Measurements from ENCODE around the gene SPAG6. TPM values are rescaled to one million over a fixed set of nuclear protein-coding genes. Genes with fewer than 3 reads are reported as not detected.

The SPAG6 gene
- polyA plus RNA-seq, 4 donors, result 0.04 to 0.27 (median 0.06) TPM; not detected in 1

- no peaks in the 10 kb centered on the region for H3K4me1 ChIP-seq (ENCODE audit: control insufficient read depth in 3 of 3, insufficient read depth in 2 of 3, low read depth in 1 of 3, low read length in 2 of 3)
- no peak overlapping the region for H3K4me3 ChIP-seq (ENCODE audit: low read depth in 1 of 3, low read length in 3 of 3)
- peaks cover 0 to under 1% of the 10 kb centered on the region in 2 donors for H3K9me3 ChIP-seq (ENCODE audit: control insufficient read depth in 2 of 2, insufficient read depth in 1 of 2, low read depth in 1 of 2, low read length in 1 of 2)
- no peaks in the 10 kb centered on the region for H3K36me3 ChIP-seq (ENCODE audit: control insufficient read depth in 3 of 3, insufficient read depth in 2 of 3, low read depth in 1 of 3, low read length in 3 of 3)
- H3K27ac ChIP-seq (ENCODE audit: low read depth in 1 of 3, low read length in 2 of 3), result no peak overlapping the region
- 68 to 79% (median 77%) methylated on average over 1 of the region's 1 CpG for WGBS, 3 donors
- no peaks in the 10 kb centered on the region for H3K27me3 ChIP-seq (ENCODE audit: control insufficient read depth in 3 of 3, insufficient read depth in 3 of 3, low read length in 3 of 3)
- no peak for DNase-seq
- no peak for FAIRE-seq
Measured at GRCh38 chr10:22454634-22455033, 109.3 kb downstream of the SPAG6 start.

- Histone ChIP-seq H3K27me3 (ENCODE audit: control insufficient read depth in 3 of 3, insufficient read depth in 3 of 3, low read length in 3 of 3) (no peaks in the 10 kb centered on the region), H3K4me1 (ENCODE audit: control insufficient read depth in 3 of 3, insufficient read depth in 2 of 3, low read depth in 1 of 3, low read length in 2 of 3) (no peaks in the 10 kb centered on the region), H3K36me3 (ENCODE audit: control insufficient read depth in 3 of 3, insufficient read depth in 2 of 3, low read depth in 1 of 3, low read length in 3 of 3) (no peaks in the 10 kb centered on the region), H3K27ac (ENCODE audit: low read depth in 1 of 3, low read length in 2 of 3) (no peak overlapping the region), H3K9me3 (ENCODE audit: control insufficient read depth in 2 of 2, insufficient read depth in 1 of 2, low read depth in 1 of 2, low read length in 1 of 2) (no peaks in the 10 kb centered on the region), H3K4me3 (ENCODE audit: low read depth in 1 of 3, low read length in 3 of 3) (no peak overlapping the region)
- no peak for FAIRE-seq
- WGBS, 3 donors, result 79 to 85% (median 82%) methylated on average over 8 of the region's 8 CpGs
- no peak for DNase-seq
Measured at GRCh38 chr10:22455068-22455857, 110.0 kb downstream of the SPAG6 start.

- no peaks in the 10 kb centered on the region for H3K27me3 ChIP-seq (ENCODE audit: control insufficient read depth in 3 of 3, insufficient read depth in 3 of 3, low read length in 3 of 3)
- FAIRE-seq, result no peak
- no peak overlapping the region for H3K4me3 ChIP-seq (ENCODE audit: low read depth in 1 of 3, low read length in 3 of 3)
- H3K4me1 ChIP-seq (ENCODE audit: control insufficient read depth in 3 of 3, insufficient read depth in 2 of 3, low read depth in 1 of 3, low read length in 2 of 3), result no peaks in the 10 kb centered on the region
- H3K9me3 ChIP-seq (ENCODE audit: control insufficient read depth in 2 of 2, insufficient read depth in 1 of 2, low read depth in 1 of 2, low read length in 1 of 2), result no peaks in the 10 kb centered on the region
- DNase-seq, result no peak
- 83 to 91% (median 88%) methylated on average over 2 of the region's 2 CpGs for WGBS, 3 donors
- no peaks in the 10 kb centered on the region for H3K36me3 ChIP-seq (ENCODE audit: control insufficient read depth in 3 of 3, insufficient read depth in 2 of 3, low read depth in 1 of 3, low read length in 3 of 3)
- H3K27ac ChIP-seq (ENCODE audit: low read depth in 1 of 3, low read length in 2 of 3), result no peak overlapping the region
Measured at GRCh38 chr10:22456486-22456885, 111.2 kb downstream of the SPAG6 start.

- no peak for FAIRE-seq
- no peaks in the 10 kb centered on the region for H3K36me3 ChIP-seq (ENCODE audit: control insufficient read depth in 3 of 3, insufficient read depth in 2 of 3, low read depth in 1 of 3, low read length in 3 of 3)
- DNase-seq, result no peak
- H3K27me3 ChIP-seq (ENCODE audit: control insufficient read depth in 3 of 3, insufficient read depth in 3 of 3, low read length in 3 of 3), result no peaks in the 10 kb centered on the region
- no peak overlapping the region for H3K4me3 ChIP-seq (ENCODE audit: low read depth in 1 of 3, low read length in 3 of 3)
- H3K9me3 ChIP-seq (ENCODE audit: control insufficient read depth in 2 of 2, insufficient read depth in 1 of 2, low read depth in 1 of 2, low read length in 1 of 2), result no peaks in the 10 kb centered on the region
- no peak overlapping the region for H3K27ac ChIP-seq (ENCODE audit: low read depth in 1 of 3, low read length in 2 of 3)
- H3K4me1 ChIP-seq (ENCODE audit: control insufficient read depth in 3 of 3, insufficient read depth in 2 of 3, low read depth in 1 of 3, low read length in 2 of 3), result no peaks in the 10 kb centered on the region
- WGBS, 3 donors, result 89 to 94% (median 92%) methylated on average over 9 of the region's 9 CpGs
Measured at GRCh38 chr10:22458272-22459038, 113.2 kb downstream of the SPAG6 start.

- Histone ChIP-seq H3K4me1 (ENCODE audit: control insufficient read depth in 3 of 3, insufficient read depth in 2 of 3, low read depth in 1 of 3, low read length in 2 of 3) (no peaks in the 10 kb centered on the region), H3K4me3 (ENCODE audit: low read depth in 1 of 3, low read length in 3 of 3) (no peak overlapping the region), H3K9me3 (ENCODE audit: control insufficient read depth in 2 of 2, insufficient read depth in 1 of 2, low read depth in 1 of 2, low read length in 1 of 2) (no peaks in the 10 kb centered on the region), H3K27me3 (ENCODE audit: control insufficient read depth in 3 of 3, insufficient read depth in 3 of 3, low read length in 3 of 3) (no peaks in the 10 kb centered on the region), H3K36me3 (ENCODE audit: control insufficient read depth in 3 of 3, insufficient read depth in 2 of 3, low read depth in 1 of 3, low read length in 3 of 3) (no peaks in the 10 kb centered on the region), H3K27ac (ENCODE audit: low read depth in 1 of 3, low read length in 2 of 3) (no peak overlapping the region)
- no peak for FAIRE-seq
- WGBS, 3 donors, result 89 to 92% (median 92%) methylated on average over 2 of the region's 2 CpGs
- DNase-seq, result no peak
Measured at GRCh38 chr10:22459496-22459895, 114.2 kb downstream of the SPAG6 start.

GRCh38 chr10:22460101-22460500, 114.8 kb downstream of the SPAG6 start:
- FAIRE-seq, result no peak
- 92 to 98% (median 95%) methylated on average over 7 of the region's 7 CpGs for WGBS, 3 donors
- Histone ChIP-seq H3K27me3 (ENCODE audit: control insufficient read depth in 3 of 3, insufficient read depth in 3 of 3, low read length in 3 of 3) (no peaks in the 10 kb centered on the region), H3K4me3 (ENCODE audit: low read depth in 1 of 3, low read length in 3 of 3) (no peak overlapping the region), H3K36me3 (ENCODE audit: control insufficient read depth in 3 of 3, insufficient read depth in 2 of 3, low read depth in 1 of 3, low read length in 3 of 3) (no peaks in the 10 kb centered on the region), H3K4me1 (ENCODE audit: control insufficient read depth in 3 of 3, insufficient read depth in 2 of 3, low read depth in 1 of 3, low read length in 2 of 3) (no peaks in the 10 kb centered on the region), H3K9me3 (ENCODE audit: control insufficient read depth in 2 of 2, insufficient read depth in 1 of 2, low read depth in 1 of 2, low read length in 1 of 2) (no peaks in the 10 kb centered on the region), H3K27ac (ENCODE audit: low read depth in 1 of 3, low read length in 2 of 3) (no peak overlapping the region)
- DNase-seq, result no peak

GRCh38 chr10:22460531-22461403, 115.5 kb downstream of the SPAG6 start:
- no peaks in the 10 kb centered on the region for H3K4me1 ChIP-seq (ENCODE audit: control insufficient read depth in 3 of 3, insufficient read depth in 2 of 3, low read depth in 1 of 3, low read length in 2 of 3)
- FAIRE-seq (no peak), DNase-seq (no peak)
- H3K4me3 ChIP-seq (ENCODE audit: low read depth in 1 of 3, low read length in 3 of 3), result no peak overlapping the region
- H3K36me3 ChIP-seq (ENCODE audit: control insufficient read depth in 3 of 3, insufficient read depth in 2 of 3, low read depth in 1 of 3, low read length in 3 of 3), result no peaks in the 10 kb centered on the region
- no peaks in the 10 kb centered on the region for H3K27me3 ChIP-seq (ENCODE audit: control insufficient read depth in 3 of 3, insufficient read depth in 3 of 3, low read length in 3 of 3)
- whole genome bisulfite sequencing, 3 donors, result 93 to 95% (median 95%) methylated on average over 6 of the region's 6 CpGs
- H3K27ac ChIP-seq (ENCODE audit: low read depth in 1 of 3, low read length in 2 of 3), result no peak overlapping the region
- no peaks in the 10 kb centered on the region for H3K9me3 ChIP-seq (ENCODE audit: control insufficient read depth in 2 of 2, insufficient read depth in 1 of 2, low read depth in 1 of 2, low read length in 1 of 2)

GRCh38 chr10:22461891-22462290, 116.6 kb downstream of the SPAG6 start:
- FAIRE-seq, result no peak

More at GRCh38 chr10:22461891-22462290, 116.6 kb downstream of the SPAG6 start:
- Histone ChIP-seq H3K4me1 (ENCODE audit: control insufficient read depth in 3 of 3, insufficient read depth in 2 of 3, low read depth in 1 of 3, low read length in 2 of 3) (no peaks in the 10 kb centered on the region), H3K36me3 (ENCODE audit: control insufficient read depth in 3 of 3, insufficient read depth in 2 of 3, low read depth in 1 of 3, low read length in 3 of 3) (no peaks in the 10 kb centered on the region), H3K27me3 (ENCODE audit: control insufficient read depth in 3 of 3, insufficient read depth in 3 of 3, low read length in 3 of 3) (no peaks in the 10 kb centered on the region), H3K27ac (ENCODE audit: low read depth in 1 of 3, low read length in 2 of 3) (no peak overlapping the region), H3K4me3 (ENCODE audit: low read depth in 1 of 3, low read length in 3 of 3) (no peak overlapping the region), H3K9me3 (ENCODE audit: control insufficient read depth in 2 of 2, insufficient read depth in 1 of 2, low read depth in 1 of 2, low read length in 1 of 2) (no peaks in the 10 kb centered on the region)
- WGBS, 3 donors, result 72 to 80% (median 76%) methylated on average over 2 of the region's 2 CpGs
- no peak for DNase-seq

All from small intestine (tissue), 7 donors.